HG03039 (cell line): Measurements from ENCODE around the gene CAMK1.

Source experiments
- ATAC-seq: cut with Tn5 transposase; IDR thresholded peaks from one replicate; pipeline ENCODE4 v1.9.1; 2021; ENCODE audit warnings: mild to moderate bottlenecking, moderate library complexity; ENCODE audit not compliant: unreplicated experiment

The CAMK1 gene

DNA sequence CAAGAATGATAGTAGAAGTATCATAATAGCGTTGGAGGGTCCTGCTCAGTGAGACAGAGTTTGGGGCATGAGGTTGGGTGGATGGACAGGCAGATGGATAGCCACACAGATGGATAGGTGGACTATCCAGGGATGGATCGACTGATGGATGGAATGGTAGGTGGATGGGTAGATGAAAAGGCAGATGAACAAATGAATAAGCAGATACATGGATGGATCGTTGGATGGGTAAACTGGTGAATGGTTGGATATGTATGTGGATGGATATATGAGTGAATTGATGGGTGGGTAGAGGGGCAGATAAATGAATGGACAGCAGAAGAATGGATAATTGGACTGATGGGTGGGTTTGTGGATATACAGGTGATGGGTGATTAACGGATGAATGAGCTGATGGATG, 56.6 kb downstream of the CAMK1 start:
- no peak for ATAC-seq

DNA sequence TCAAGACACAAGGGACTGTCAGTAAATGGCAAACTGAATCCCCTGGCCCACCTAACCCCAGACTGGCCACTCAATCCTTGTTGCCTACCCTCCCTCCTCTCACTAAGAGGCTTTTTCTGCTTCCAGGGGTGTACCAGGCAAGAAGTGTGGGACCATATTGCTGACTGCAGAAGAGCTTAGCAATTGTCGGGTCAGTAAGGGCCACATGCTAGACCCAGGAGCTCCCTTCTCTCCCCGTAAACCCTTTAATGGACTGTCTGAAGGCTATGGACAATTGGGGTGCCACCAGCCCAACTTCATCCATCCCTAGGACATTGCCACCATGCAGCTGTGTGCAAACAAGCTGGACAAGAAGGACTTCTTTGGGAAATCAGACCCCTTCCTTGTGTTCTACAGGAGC, 57.3 kb downstream of the CAMK1 start:
- no peak for ATAC-seq

DNA sequence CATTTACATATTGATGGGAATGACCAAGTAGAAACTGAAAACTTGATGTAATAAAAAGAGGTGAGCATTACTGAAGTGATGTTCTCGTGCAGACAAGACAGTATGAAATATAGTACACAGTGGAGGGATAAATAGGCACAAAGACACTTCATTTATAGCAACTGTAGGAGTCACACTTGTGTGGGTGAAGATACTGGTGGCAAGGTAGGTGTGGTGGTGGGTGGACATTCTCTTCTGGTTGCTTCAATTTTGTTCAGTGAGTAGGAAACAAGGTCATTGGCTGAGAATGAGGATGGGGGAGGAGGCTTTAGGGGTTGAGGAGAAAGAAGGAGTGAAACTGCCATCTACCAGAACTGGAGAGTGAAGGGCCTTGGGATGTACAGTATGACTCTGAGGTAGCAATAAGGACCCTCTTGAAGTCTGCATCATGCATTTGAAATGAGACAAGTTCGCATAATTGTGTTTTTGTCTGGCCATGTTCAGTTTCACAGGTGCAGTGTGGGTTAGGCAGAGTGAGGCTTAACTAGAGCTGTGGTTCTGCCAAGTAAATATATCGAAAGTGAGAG, 59.5 kb downstream of the CAMK1 start:
- ATAC-seq, result no peak
